ENCODE data around the gene ASB18. TPM values are rescaled to one million over a fixed set of nuclear protein-coding genes. Genes with fewer than 3 reads are reported as not detected.
"Not testable (repeated sequence)": the region's sequence is repeated elsewhere in the genome, so short reads cannot be mapped to it uniquely, and the experiment has no call there.

The ASB18 gene
- polyA plus RNA-seq, 1 donor (not counting 4 experiments of a cell fraction or from before 2014, with no cell fraction given): not detected

GRCh38 chr2:236273126-236273525 lies 8.9 kb upstream of the ASB18 start:
- no peak for FAIRE-seq
- Histone ChIP-seq H3K27ac (ENCODE audit: control insufficient read depth, insufficient read depth, low read length) (no peak overlapping the region), H4K20me1 (ENCODE audit: control insufficient read depth, extremely low read depth, insufficient read depth, low read length) (no peaks in the 10 kb centered on the region), H3K4me2 (ENCODE audit: control insufficient read depth, extremely low read depth, insufficient read depth, low read depth, low read length) (no peak overlapping the region), H3K4me1 (ENCODE audit: control insufficient read depth, extremely low read depth, insufficient read depth, low read length) (no peaks in the 10 kb centered on the region), H3K27me3 (ENCODE audit: control insufficient read depth, extremely low read depth, insufficient read depth, low read length) (no peaks in the 10 kb centered on the region), H3K79me2 (ENCODE audit: control insufficient read depth, insufficient read depth, low read length) (no peaks in the 10 kb centered on the region), H3K4me3 (ENCODE audit: control insufficient read depth in 2 of 3, extremely low read depth in 1 of 3, insufficient read depth in 2 of 3, low read depth in 1 of 3, low read length in 3 of 3) (no peak overlapping the region), H3K9ac (ENCODE audit: control insufficient read depth, extremely low read depth, insufficient read depth, low read length) (no peak overlapping the region), H3K9me1 (ENCODE audit: control insufficient read depth, extremely low read depth, insufficient read depth, low read length) (no peaks in the 10 kb centered on the region), H2AFZ (ENCODE audit: control insufficient read depth, low read length) (no peak overlapping the region), H3K9me3 (ENCODE audit: control insufficient read depth, low read depth, low read length) (no peaks in the 10 kb centered on the region), H3K36me3 (ENCODE audit: control insufficient read depth in 2 of 2, extremely low read depth in 1 of 2, insufficient read depth in 2 of 2, low read length in 2 of 2) (no peaks in the 10 kb centered on the region)
- TF ChIP-seq EZH2 (IDR thresholded peaks at IDR 0.05; ENCODE audit: low read length) (no peak), CTCF (optimal IDR thresholded peaks at IDR 0.05 in 1 of 3, IDR thresholded peaks at IDR 0.05 in 1 of 3, conservative IDR thresholded peaks at IDR 0.05 in 1 of 3; ENCODE audit: extremely low read depth in 1 of 3, insufficient read depth in 2 of 3, low read length in 3 of 3) (no peak)
- dilution Hi-C loops (cut with MboI; ENCODE audit: extremely low pct_ligation_motif_present, low sequenced_read_pairs): no loop called here
- no peak for DNase-seq (ENCODE audit: low read depth, low spot score)

- H3K4me3 ChIP-seq (ENCODE audit: control insufficient read depth in 2 of 3, extremely low read depth in 1 of 3, insufficient read depth in 2 of 3, low read depth in 1 of 3, low read length in 3 of 3): no peak overlapping the region
- H3K4me2 ChIP-seq (ENCODE audit: control insufficient read depth, extremely low read depth, insufficient read depth, low read depth, low read length): no peak overlapping the region
- no peak for DNase-seq (ENCODE audit: low read depth, low spot score)
- H3K36me3 ChIP-seq (ENCODE audit: control insufficient read depth in 2 of 2, extremely low read depth in 1 of 2, insufficient read depth in 2 of 2, low read length in 2 of 2): no peaks in the 10 kb centered on the region
- no peaks in the 10 kb centered on the region for H3K4me1 ChIP-seq (ENCODE audit: control insufficient read depth, extremely low read depth, insufficient read depth, low read length)
- no peak for FAIRE-seq
- H3K9me1 ChIP-seq (ENCODE audit: control insufficient read depth, extremely low read depth, insufficient read depth, low read length): no peaks in the 10 kb centered on the region
- dilution Hi-C loops (cut with MboI; ENCODE audit: extremely low pct_ligation_motif_present, low sequenced_read_pairs): no loop called here
- H3K27ac ChIP-seq (ENCODE audit: control insufficient read depth, insufficient read depth, low read length): no peak overlapping the region
- no peaks in the 10 kb centered on the region for H4K20me1 ChIP-seq (ENCODE audit: control insufficient read depth, extremely low read depth, insufficient read depth, low read length)
- no peaks in the 10 kb centered on the region for H3K27me3 ChIP-seq (ENCODE audit: control insufficient read depth, extremely low read depth, insufficient read depth, low read length)
- no peaks in the 10 kb centered on the region for H3K79me2 ChIP-seq (ENCODE audit: control insufficient read depth, insufficient read depth, low read length)
- no peak overlapping the region for H2AFZ ChIP-seq (ENCODE audit: control insufficient read depth, low read length)
- TF ChIP-seq EZH2 (IDR thresholded peaks at IDR 0.05; ENCODE audit: low read length) (no peak), CTCF (optimal IDR thresholded peaks at IDR 0.05 in 1 of 3, IDR thresholded peaks at IDR 0.05 in 1 of 3, conservative IDR thresholded peaks at IDR 0.05 in 1 of 3; ENCODE audit: extremely low read depth in 1 of 3, insufficient read depth in 2 of 3, low read length in 3 of 3) (no peak)
- H3K9ac ChIP-seq (ENCODE audit: control insufficient read depth, extremely low read depth, insufficient read depth, low read length): no peak overlapping the region
- H3K9me3 ChIP-seq (ENCODE audit: control insufficient read depth, low read depth, low read length): no peaks in the 10 kb centered on the region
Measured at GRCh38 chr2:236271851-236272250, 7.6 kb upstream of the ASB18 start.

GRCh38 chr2:236269876-236270275 lies 5.7 kb upstream of the ASB18 start:
- H3K4me1 ChIP-seq (ENCODE audit: control insufficient read depth, extremely low read depth, insufficient read depth, low read length); H3K27ac ChIP-seq (ENCODE audit: control insufficient read depth, insufficient read depth, low read length); H3K79me2 ChIP-seq (ENCODE audit: control insufficient read depth, insufficient read depth, low read length); H3K9ac ChIP-seq (ENCODE audit: control insufficient read depth, extremely low read depth, insufficient read depth, low read length); H2AFZ ChIP-seq (ENCODE audit: control insufficient read depth, low read length); FAIRE-seq; H3K4me2 ChIP-seq (ENCODE audit: control insufficient read depth, extremely low read depth, insufficient read depth, low read depth, low read length); dilution Hi-C loops (cut with MboI; ENCODE audit: extremely low pct_ligation_motif_present, low sequenced_read_pairs); H3K9me1 ChIP-seq (ENCODE audit: control insufficient read depth, extremely low read depth, insufficient read depth, low read length); DNase-seq (ENCODE audit: low read depth, low spot score); H4K20me1 ChIP-seq (ENCODE audit: control insufficient read depth, extremely low read depth, insufficient read depth, low read length); H3K36me3 ChIP-seq (ENCODE audit: control insufficient read depth in 2 of 2, extremely low read depth in 1 of 2, insufficient read depth in 2 of 2, low read length in 2 of 2); H3K9me3 ChIP-seq (ENCODE audit: control insufficient read depth, low read depth, low read length); H3K4me3 ChIP-seq (ENCODE audit: control insufficient read depth in 2 of 3, extremely low read depth in 1 of 3, insufficient read depth in 2 of 3, low read depth in 1 of 3, low read length in 3 of 3): not testable (repeated sequence)
- H3K27me3 ChIP-seq (ENCODE audit: control insufficient read depth, extremely low read depth, insufficient read depth, low read length): peaks cover 11% of the 10 kb centered on the region

Data from keratinocyte (primary cell).